Memory B cell (primary cell): ENCODE results near the gene TFR2.
A peak's percentile ranks its signal among the peaks of the same experiment; 100 is the strongest.

Experiments
- ATAC-seq: fragments of 150-1000 bp; cut with Tn5 transposase; 2 replicates; pipeline ENCODE4 v1.10.0; 2021; ENCODE audit warnings: low read depth, mild to moderate bottlenecking, moderate library complexity
- DNase-seq, 2 donors: peaks; one replicate each; pipeline ENCODE4 v3.0.0; 2022; ENCODE audit warnings: low spot score in 2 of 2
- H3K27ac Mint-ChIP-seq: one replicate; pipeline ENCODE4 v1.8.0; 2022; ENCODE audit warnings: mild to moderate bottlenecking, moderate library complexity, mixed read lengths
- H3K27me3 Mint-ChIP-seq: one replicate; pipeline ENCODE4 v1.8.0; 2022; ENCODE audit warnings: mixed read lengths
- H3K36me3 Mint-ChIP-seq: one replicate; pipeline ENCODE4 v1.8.0; 2022; ENCODE audit warnings: mild to moderate bottlenecking, mixed read lengths
- H3K4me1 Mint-ChIP-seq: one replicate; pipeline ENCODE4 v1.8.0; 2022; ENCODE audit warnings: mixed read lengths
- H3K4me3 Mint-ChIP-seq: one replicate; pipeline ENCODE4 v1.8.0; 2022; ENCODE audit warnings: mild to moderate bottlenecking, moderate library complexity, mixed read lengths
- H3K9me3 Mint-ChIP-seq: one replicate; pipeline ENCODE4 v1.8.0; 2022; ENCODE audit warnings: mixed read lengths

TFR2 gene

DNA sequence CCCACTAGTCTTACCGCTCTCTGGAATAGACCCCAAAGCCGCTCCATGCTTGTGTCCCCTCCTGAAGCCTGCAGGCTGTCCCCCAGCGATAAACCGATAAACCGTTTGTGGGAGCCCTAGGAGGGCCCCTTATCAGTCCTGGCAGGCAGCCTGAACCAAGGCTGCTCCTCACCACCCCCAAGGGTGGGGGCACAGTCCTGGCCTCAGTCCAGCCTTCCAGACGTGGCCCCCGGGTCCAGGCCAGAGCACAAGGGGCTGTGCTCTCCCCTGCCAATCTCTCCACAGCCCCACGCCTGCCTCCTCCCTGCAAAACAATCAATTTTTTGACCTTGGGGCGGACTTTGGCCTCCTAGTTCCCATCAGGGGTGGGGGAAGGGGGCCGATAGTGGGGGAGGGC lies at the start of gene TFR2:
TFR2 (minus strand) TSS at position 90 of the 397 bp plus-strand sequence; CDS start at position 47, 43 bp downstream.
- Mint-ChIP-seq H3K4me1 (peaks cover 17% of the 10 kb centered on the region), H3K27me3 (peaks cover 9% of the 10 kb centered on the region), H3K4me3 (peak within 1 kb of the TSS; percentile 71), H3K27ac (no peak within 1 kb of the TSS), H3K9me3 (no peaks in the 10 kb centered on the region), H3K36me3 (no peaks in the 10 kb centered on the region)
- DNase-seq = no peak
- no peak for ATAC-seq

DNA sequence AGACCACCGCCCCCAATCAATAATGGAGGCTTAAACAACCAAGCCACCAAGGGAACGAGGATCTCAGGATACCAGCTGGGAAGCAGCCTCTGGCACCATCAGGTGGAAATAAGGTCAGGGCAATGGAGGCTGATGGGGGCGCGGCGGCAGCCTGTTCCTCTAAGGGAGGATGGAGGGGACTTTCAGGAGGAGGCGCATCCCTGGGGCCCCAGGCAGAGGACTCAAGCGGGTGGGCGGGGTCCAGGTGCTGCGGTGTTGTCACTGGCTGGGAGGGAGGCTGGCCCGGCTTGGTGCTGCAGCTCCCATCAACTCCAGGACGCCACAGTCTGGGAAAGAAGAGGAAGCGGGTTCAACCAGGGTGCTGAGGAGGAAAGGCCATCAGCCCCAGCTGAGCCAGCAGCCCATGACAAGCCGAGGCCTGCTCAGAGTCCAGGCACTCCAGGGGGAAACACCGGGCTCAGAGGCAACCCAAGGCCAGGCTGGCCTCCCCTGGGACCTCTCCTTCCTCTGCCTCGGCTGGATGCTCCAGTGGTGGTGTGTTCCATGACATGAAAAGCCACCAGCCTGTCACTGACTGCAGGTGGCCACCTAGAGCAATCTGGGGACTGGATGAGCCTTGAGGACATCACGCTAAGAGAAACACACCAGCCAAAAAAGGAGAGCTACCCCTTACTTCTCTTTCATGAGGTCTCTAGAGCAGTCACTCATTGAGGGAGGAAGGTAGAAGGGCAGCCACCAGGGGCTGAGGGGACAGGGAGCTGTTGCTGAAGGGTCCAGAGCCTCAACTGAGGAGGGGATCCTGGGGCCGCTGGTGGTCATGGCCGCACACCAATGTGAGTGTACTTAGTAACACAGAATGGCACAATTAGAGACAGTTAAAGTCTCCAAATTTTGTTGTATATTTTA lies 48.1 kb upstream of the TFR2 start:
- peak overlapping the region; percentile 75 for H3K27ac Mint-ChIP-seq
- DNase-seq = no peak
- ATAC-seq = no peak
- H3K9me3 Mint-ChIP-seq = no peaks in the 10 kb centered on the region
- H3K4me3 Mint-ChIP-seq = peak overlapping the region; percentile 27
- H3K4me1 Mint-ChIP-seq = peaks cover 26% of the 10 kb centered on the region
- H3K36me3 Mint-ChIP-seq = peaks cover 9% of the 10 kb centered on the region
- H3K27me3 Mint-ChIP-seq = no peaks in the 10 kb centered on the region

DNA sequence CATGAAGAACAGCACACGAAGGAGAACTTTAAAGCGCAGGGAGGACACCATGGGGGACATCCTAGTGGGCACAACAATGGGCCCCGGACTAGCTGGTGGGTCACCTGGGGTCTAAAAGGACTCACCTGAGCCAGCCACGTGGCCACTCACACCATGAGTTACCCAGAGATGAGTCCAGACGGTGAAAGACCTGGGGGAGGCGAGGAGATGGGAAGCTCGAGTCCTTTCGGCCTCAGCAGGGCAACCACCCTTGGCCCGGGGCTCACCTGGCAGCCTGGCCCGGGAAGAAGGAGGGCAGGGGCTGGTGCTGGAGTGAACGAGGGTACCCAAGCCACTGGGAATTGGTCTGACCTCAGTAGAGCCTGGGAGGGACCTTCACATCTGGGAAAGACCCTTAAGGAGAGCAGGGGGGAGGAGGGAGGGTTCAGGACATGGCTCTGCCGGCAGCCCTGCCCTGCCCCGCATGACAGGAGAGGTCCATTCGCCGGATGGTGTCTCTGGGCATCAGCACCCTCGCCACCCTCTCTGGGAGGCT lies 47.0 kb upstream of the TFR2 start:
- H3K9me3 Mint-ChIP-seq = no peaks in the 10 kb centered on the region
- DNase-seq = no peak
- ATAC-seq = no peak
- no peak overlapping the region for H3K4me3 Mint-ChIP-seq
- no peaks in the 10 kb centered on the region for H3K27me3 Mint-ChIP-seq
- H3K36me3 Mint-ChIP-seq = peaks cover 9% of the 10 kb centered on the region
- peaks cover 26% of the 10 kb centered on the region for H3K4me1 Mint-ChIP-seq
- peak overlapping the region; percentile 75 for H3K27ac Mint-ChIP-seq

DNA sequence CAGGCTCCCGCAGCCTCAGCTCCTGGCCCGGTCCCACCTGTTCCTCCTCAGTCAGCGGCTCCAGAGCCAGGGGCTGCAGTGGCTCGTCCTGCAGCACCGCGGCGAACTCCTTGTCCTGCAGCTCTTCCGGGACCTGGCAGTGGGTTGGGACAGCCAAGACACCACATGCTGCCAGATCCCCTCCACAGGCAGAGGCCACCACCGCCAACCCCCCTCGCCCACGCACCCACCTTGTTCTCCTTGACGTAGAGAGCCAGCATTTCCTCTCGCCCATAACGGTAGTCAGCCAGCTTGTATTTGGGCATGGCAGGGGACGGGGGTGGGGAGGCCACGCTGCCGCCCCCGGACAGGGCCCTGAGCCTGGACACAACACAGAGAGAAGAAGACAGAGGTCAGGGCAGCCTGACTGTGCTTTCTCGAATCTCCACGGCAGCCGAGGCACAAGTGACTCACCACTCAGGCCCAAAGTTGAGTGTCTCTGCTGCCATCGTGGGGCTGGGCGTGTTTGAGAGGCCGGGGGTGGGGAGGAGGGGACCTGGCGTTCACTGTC lies 46.5 kb upstream of the TFR2 start:
- Mint-ChIP-seq H3K27ac (no peak overlapping the region), H3K36me3 (peaks cover 11% of the 10 kb centered on the region), H3K4me3 (no peak overlapping the region), H3K4me1 (peaks cover 21% of the 10 kb centered on the region), H3K27me3 (no peaks in the 10 kb centered on the region), H3K9me3 (no peaks in the 10 kb centered on the region)
- ATAC-seq = no peak
- DNase-seq = no peak

DNA sequence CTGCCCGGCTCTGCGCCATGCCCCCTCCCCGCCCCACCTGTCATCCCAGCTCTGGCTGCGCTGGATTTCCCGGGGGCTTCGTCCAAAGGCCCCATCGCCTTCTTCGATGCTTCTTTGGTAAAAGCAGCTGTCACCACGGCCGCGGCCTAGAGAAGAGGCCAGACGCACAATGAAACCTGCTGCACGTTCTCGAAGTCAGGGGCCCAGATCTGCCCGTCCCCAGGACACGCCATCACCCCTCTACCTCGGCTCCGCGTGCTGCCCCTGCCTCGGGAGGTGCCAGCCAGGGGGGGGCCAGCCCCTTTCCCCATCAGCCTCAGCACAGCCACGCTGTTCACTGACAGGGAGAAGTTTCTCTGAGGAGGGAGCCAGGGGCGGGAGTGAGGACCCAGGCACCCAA lies 45.9 kb upstream of the TFR2 start:
- Mint-ChIP-seq H3K27me3 (no peaks in the 10 kb centered on the region), H3K4me3 (no peak overlapping the region), H3K9me3 (no peaks in the 10 kb centered on the region), H3K27ac (no peak overlapping the region), H3K36me3 (peaks cover 11% of the 10 kb centered on the region), H3K4me1 (peaks cover 15% of the 10 kb centered on the region)
- ATAC-seq = no peak
- DNase-seq = no peak

DNA sequence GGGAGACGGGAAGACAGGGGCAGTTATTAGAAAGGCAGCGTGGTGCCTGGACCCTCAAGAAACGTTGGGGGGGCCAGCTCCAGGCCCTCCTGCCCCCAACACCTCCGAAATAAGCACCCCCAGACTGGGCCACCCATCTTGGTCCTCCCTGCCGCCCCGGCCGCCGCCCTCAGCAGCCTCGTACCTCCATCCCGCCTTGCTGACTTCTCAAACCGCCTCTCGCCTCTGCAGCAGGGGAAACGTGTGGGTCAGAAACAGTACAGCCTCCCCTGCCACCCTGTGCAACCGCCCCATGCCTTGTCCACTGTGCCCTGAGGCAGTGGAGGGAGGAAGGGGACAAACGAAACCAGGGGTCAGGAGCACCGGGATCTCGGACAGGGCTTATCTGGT lies 45.5 kb upstream of the TFR2 start:
- Mint-ChIP-seq H3K4me3 (no peak overlapping the region), H3K27ac (no peak overlapping the region), H3K36me3 (peaks cover 11% of the 10 kb centered on the region), H3K27me3 (no peaks in the 10 kb centered on the region), H3K9me3 (no peaks in the 10 kb centered on the region), H3K4me1 (peaks cover 12% of the 10 kb centered on the region)
- ATAC-seq = no peak
- DNase-seq = no peak

DNA sequence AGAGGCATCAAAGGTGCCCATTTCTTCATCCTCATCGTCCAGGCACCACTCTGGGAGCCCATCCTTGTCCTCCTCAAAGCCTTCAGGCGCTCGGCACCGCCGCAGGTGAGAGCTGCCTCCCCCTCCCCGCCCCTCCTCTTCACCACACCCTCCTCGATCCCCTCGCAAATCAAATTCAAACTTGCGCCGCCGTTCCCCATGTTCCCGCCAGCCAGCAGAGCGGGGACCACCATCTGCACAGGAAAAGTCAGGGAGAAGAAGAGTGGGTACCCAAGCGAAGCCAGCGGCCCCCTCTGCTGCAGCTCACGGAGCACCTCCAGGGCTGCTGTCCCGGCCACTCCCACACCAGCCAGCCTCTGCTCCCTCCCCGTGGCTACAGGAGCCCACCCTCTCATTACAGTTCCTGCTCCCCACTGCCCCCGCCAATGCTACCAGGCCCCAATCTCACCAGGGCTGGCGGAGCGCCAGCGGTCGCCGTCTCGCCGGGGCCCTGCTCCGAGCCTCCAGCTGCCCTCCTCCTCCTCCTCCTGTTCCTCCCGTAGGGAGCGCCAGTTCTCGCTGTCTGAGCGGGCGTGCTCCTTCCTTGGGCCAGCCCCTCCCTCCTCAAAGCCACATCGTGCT lies 45.0 kb upstream of the TFR2 start:
- no peaks in the 10 kb centered on the region for H3K27me3 Mint-ChIP-seq
- no peak overlapping the region for H3K27ac Mint-ChIP-seq
- no peak overlapping the region for H3K4me3 Mint-ChIP-seq
- no peaks in the 10 kb centered on the region for H3K9me3 Mint-ChIP-seq
- H3K36me3 Mint-ChIP-seq = peaks cover 11% of the 10 kb centered on the region
- ATAC-seq (no peak), DNase-seq (no peak)
- peaks cover 9% of the 10 kb centered on the region for H3K4me1 Mint-ChIP-seq

DNA sequence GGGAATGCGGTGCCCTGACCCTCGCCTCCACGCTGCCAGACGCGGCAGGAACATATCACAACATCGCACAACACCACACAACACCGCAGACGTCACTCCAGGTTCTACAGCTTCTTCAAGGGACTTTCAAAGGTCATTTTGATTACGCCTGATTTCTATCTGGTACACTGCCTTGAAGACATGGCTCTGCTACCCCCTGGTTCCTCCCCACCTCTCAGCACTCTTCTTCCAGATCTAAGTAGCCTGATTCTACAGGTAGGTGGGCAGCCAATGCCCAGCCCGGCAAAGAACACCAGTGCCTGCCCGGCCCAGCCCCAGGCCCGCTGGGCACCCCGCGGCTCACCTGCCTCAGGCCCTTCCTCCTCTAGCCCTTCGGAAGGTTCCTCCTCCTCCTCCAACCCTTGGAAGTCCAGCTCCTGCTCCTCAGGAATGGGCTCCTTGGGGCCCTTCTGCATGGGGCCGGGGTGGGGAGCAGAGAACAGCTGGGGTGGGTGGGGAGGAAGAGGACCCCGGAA lies 44.3 kb upstream of the TFR2 start:
- no peaks in the 10 kb centered on the region for H3K9me3 Mint-ChIP-seq
- H3K27ac Mint-ChIP-seq = no peak overlapping the region
- H3K4me3 Mint-ChIP-seq = no peak overlapping the region
- H3K27me3 Mint-ChIP-seq = no peaks in the 10 kb centered on the region
- ATAC-seq = no peak
- DNase-seq = no peak
- peaks cover 11% of the 10 kb centered on the region for H3K36me3 Mint-ChIP-seq
- peaks cover 9% of the 10 kb centered on the region for H3K4me1 Mint-ChIP-seq

DNA sequence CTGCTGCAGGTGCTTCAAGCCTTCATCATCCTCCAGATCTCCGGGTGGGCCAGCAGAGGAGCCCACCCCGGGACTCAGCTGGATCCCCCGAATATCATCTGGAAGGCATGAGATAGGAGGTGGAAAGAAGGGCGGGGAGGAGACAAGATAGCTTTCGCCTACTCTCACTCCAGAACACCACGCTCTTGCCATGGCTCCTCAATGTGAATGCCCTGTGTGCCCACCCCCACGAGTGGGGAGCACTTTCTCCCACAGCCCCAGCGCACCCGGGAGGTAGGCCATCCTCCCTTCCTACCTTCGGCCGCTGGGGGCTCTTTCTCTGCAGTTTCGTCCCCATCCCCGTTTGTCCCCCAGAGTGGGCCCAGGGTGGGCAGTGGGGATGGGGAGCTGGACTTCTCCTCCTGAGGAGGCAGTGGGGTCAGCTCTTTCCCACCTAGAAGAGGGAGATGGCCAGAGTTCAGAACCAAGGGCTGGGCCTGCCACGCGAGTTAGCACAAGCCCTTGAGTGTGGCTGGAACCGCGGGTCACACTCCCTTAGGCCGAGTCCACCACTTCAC lies 43.8 kb upstream of the TFR2 start:
- Mint-ChIP-seq H3K4me1 (peaks cover 11% of the 10 kb centered on the region), H3K36me3 (peaks cover 12% of the 10 kb centered on the region), H3K27ac (no peak overlapping the region), H3K4me3 (no peak overlapping the region), H3K27me3 (no peaks in the 10 kb centered on the region), H3K9me3 (no peaks in the 10 kb centered on the region)
- no peak for ATAC-seq
- no peak for DNase-seq

DNA sequence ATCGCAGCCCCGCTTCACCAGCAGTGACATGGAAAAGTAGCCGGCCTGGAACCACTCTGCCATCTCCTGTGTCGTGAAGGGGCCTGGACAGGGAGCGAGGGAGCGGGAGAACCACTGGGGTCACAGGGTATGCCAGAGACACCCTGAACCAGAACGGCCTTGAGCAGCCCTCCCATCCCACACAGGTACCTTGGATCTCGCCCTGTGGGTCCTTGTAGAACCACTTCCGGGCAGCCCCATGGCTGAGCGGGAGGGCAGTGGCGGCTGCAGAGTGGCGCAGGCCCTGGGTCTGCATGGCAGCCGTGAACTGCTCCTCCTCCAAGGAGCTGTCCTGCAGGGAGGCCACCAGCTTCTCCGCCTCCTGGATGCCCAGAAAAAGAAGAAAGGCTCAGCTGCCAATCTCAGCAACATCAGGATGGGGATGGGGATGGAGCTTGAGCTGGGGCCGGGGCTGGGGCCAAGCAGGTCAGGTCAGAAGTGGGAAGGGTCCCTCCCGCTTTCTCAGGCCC lies 43.2 kb upstream of the TFR2 start:
- no peaks in the 10 kb centered on the region for H3K27me3 Mint-ChIP-seq
- no peak for DNase-seq
- peaks cover 10% of the 10 kb centered on the region for H3K4me1 Mint-ChIP-seq
- no peak for ATAC-seq
- peaks cover 13% of the 10 kb centered on the region for H3K36me3 Mint-ChIP-seq
- H3K4me3 Mint-ChIP-seq = no peak overlapping the region
- no peaks in the 10 kb centered on the region for H3K9me3 Mint-ChIP-seq
- no peak overlapping the region for H3K27ac Mint-ChIP-seq

DNA sequence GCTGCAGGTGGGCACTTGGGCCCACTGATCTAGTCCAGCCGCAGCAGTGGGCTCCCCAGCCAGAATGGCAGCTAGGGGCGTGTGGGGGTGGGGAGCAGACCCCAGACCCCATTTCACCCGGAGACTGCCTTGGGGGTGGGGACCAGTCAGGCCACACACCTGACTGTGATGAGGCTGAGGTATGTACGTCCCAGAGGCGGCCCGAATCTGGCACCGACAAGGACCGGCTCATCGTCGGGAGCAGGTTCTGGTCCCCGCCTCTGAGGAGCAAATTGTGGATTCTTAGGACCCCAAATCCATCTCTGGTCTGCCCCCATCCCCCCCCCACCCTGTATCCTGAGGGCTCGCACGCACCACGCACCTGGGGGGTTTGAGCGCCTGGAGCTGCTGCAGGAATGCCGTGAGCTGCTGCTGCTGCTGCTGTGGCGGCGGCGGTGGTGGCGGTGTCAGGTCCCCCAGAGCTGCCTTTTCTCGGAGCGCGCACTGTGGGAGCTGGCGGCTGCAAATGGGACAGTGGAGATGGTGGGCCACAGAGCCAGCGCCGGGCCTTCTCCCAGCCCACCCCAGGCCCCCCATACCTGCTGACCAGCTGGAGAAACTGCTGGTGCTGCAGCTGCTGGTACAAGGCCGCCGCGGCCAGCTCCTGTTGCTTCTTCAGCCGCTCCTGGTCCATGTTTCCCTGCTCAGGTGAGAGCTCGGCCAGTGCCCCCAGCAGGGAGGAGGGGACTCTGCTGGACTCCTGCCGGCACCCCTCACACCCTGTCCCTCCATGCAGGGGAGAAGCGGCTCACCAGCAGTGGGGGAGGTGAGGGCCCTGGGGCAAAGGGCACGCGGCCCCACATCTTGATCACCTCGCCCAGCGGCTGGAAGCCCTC lies 42.5 kb upstream of the TFR2 start:
- no peak overlapping the region for H3K27ac Mint-ChIP-seq
- H3K4me1 Mint-ChIP-seq = peaks cover 6% of the 10 kb centered on the region
- no peak overlapping the region for H3K4me3 Mint-ChIP-seq
- no peaks in the 10 kb centered on the region for H3K9me3 Mint-ChIP-seq
- ATAC-seq (no peak), DNase-seq (no peak)
- no peaks in the 10 kb centered on the region for H3K27me3 Mint-ChIP-seq
- H3K36me3 Mint-ChIP-seq = peaks cover 13% of the 10 kb centered on the region

DNA sequence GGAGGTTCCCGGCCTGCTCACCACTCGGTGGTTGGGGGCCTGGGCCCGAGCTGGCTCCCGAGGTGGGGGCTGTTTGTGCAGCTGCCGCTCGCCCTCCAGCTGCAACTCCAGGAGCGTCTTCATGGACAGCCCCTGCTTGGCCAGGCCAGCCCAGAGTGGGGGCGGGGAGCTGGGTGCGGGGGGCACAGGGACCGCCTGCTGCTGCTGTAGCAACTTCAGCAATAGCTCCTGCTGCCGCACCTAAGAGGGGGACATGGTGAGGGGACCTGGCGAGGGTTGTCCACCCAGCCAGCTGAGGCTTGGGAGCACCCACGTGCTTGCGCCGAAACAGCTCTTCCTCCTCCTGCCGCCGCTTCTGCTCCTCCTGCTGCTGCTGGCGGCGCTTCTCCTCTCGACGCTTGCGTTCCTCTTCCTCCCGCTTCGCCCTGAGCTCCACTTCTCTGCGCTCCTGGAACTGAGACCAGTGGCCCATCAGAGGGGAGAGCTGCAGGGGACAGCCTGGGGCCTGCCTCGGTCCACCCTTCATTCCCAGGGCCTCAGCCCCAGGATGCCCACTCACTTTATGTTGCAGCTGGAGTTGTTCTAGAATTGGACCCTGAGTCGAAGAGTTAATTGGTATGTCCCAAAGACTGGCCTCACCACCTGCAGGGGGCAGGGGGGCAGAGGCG lies 41.8 kb upstream of the TFR2 start:
- Mint-ChIP-seq H3K4me1 (peaks cover 3% of the 10 kb centered on the region), H3K27me3 (no peaks in the 10 kb centered on the region), H3K9me3 (no peaks in the 10 kb centered on the region), H3K36me3 (peaks cover 15% of the 10 kb centered on the region), H3K27ac (no peak overlapping the region), H3K4me3 (no peak overlapping the region)
- no peak for DNase-seq
- no peak for ATAC-seq
